NCI-H146 treated with DMSO at 0.1 percent for 48 hours (cell line): ENCODE measurements around the gene CFAP61.
A peak's percentile ranks its signal among the peaks of the same experiment; 100 is the strongest.
"Not testable (repeated sequence)": the region's sequence is repeated elsewhere in the genome, so short reads cannot be mapped to it uniquely, and the experiment has no call there.

Experiments used
- DNase-seq: peaks from one replicate; lab custom pipeline; 2025; ENCODE audit not compliant: unreplicated experiment; lab: John Stamatoyannopoulos, UW

CFAP61 gene

DNA sequence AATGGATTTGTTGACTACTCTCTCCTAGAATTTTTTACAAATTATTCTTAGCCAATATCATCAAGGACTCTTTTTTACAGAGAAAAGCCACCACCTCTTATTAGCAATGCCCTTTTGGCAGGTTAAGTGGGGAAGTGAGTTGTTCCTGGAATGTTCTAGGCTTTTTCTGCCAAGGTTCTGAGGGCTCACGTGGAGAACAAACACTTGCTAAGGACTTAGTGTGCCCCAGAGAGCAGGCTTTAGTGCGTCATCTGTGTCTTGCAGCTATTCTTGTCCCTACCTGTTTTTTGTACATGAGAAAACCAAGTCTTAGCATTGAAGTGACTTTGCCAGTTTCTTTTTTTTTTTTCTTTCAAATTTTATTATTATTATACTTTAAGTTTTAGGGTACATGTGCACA is 33.5 kb downstream of the CFAP61 start:
- no peak for DNase-seq

DNA sequence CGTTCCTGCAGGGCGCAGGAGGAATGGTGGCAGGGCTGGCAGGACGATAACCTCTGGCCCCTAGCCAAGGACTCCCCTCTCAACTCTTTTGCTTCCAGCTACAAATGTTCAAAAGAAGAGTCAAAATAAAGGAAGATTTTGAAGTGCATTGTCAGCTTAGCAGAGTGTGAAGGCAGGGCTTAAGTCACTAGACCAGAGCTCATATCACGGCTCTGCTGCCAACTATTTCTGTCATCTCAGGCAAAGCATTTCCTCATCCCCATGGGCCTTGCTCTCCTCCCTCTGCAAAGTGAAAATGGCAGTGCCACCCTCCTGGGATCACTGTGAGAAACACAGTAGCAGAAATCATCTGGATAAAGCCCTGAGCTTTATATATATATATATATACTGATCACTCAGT is 36.7 kb downstream of the CFAP61 start:
- no peak for DNase-seq

DNA sequence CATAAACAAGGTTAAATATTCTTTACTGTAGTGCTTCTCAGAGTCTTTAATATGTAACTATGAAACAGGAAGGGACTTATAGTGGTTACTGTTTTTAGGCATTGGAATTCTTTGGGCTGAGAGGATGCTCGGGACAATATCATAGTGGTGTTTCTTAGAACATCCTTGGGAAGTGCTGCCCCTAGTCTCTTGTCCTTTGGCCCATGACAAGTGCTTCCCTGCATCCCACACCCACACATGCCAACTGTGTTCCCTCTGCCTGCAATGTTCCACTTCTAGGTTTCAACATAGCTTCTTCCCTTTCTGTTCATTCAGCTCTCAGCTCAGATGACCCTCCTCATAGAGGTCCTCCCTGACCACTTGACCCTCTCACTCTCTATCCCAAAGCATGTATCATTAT is 37.6 kb downstream of the CFAP61 start:
- DNase-seq, result no peak

DNA sequence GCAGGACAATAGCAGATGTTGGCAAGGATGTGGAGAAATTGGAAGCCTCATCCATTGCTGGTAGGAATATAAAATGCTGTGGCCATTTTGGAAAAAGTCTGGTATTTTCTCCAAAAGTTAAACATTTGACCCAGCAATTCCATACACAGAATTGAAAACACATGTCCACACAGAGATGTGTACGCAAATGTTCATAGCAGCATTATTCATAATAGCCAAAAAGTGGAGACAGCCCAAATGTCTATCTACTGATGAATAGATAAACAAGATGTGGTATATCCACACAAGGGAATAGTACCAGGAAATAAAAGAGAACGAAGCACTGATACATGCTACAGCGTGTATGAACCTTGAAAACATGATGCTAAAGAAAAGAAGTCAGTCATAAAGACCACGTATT is 40.5 kb downstream of the CFAP61 start:
- no peak for DNase-seq

DNA sequence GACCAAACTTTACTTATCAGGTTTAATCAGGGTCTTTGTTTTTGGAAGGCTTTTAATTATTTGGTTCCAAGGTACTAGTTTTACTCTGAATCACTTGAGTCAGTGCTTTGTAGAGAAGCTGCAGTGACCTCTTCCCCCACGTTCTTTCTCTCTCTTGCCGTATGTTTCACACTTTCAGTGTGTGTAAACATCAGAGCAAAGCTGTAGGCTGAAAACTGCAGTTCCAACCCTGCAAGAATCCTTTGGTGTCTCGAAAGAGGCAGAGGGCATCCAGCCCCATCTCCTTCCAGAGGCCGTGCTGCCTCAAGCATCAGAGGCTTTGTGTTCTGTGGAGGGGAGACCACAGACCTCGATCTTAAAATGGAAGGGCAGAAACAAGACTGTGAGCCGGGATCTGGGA is 42.1 kb downstream of the CFAP61 start:
- no peak for DNase-seq

DNA sequence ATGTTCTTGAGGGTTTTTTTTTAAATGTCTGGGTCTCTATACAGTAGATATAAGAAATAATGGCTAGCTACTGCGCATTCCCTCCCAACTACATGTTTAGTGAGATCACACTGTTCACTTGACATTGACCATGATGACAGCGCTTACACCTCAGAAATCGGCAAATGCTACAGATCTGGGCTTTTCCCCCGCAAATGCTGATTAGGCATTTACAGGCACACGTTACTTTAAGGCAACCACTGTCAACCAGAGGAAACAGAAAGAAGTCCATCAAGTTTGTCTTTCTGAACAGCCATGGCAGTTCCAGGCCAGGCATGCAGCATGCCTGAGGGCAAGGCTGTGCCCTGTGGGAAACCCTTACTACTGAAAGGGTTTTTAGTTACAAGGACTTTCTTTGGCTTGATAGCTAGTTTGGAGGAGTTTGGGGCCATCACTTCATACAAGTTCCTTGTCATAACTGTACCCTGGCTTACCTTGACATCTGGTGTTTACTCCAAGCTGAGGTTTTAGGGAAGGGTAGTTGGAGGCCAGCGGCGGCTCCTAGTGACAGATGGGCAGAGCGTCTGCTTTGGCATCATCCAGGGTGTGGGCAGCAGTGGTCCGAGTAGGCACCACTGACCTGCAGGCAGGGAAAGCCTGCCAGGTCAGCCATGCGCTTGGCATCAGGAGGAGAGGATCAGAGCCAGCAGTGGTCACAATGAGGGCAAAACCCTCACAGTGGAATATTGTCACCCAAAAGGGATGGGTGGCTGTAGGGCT is 43.0 kb downstream of the CFAP61 start:
- no peak for DNase-seq

DNA sequence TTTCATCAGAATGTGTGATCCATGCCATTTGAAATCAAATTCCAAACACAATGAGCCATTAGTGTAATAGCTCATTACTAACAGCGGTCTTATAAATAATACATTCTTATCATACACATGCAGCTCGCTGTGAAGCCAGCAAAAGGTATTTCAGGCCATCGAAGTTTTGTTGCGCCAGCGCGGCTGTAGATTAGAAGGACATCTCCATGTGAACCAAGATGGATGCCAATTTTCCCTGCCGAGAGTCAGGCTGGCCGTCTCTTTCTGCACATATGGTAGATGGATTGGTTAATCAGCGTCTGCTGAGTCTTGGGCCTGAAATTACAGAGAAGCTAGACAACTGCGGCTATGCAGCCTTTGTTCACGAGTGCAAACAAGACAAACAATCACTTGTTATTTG is 44.1 kb downstream of the CFAP61 start:
- peak; percentile 83 for DNase-seq

DNA sequence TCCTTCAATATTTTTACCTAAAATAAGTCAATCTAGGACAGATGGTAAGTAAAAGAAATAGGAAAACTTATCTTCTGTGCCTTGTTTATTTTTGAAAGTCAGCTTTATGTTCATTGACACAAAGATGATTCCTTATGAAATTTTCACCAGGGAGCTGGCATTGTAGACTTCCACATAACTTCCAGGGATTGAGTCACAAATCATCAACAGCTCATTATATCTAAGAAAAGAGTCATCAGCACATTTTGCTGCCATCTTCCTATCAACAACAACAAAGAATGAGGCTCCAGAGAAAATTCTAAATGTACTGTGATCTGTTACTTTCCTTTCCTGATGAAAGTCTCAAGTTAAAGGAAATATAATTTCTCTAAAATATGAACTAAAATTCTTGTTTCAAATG is 48.5 kb downstream of the CFAP61 start:
- DNase-seq, result no peak

DNA sequence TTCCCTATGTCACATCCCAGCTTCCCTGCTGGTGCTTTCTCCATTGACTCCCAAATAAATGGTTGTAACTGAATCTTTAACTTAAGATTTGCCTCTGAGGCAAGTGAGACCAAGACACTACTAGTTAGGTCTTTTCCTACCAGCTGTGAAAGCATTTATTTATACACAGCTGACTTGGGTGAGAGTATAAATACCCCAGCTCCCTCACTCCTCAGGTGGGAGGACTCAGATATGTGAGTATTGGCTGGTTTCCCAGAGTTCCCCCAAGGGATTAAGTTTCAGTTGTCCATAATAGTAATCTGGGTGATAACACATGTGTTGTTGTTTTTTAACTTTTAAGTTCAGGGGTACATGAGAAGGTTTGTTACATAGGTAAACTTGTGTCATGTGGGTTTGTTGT is 49.8 kb downstream of the CFAP61 start:
- DNase-seq, result no peak

DNA sequence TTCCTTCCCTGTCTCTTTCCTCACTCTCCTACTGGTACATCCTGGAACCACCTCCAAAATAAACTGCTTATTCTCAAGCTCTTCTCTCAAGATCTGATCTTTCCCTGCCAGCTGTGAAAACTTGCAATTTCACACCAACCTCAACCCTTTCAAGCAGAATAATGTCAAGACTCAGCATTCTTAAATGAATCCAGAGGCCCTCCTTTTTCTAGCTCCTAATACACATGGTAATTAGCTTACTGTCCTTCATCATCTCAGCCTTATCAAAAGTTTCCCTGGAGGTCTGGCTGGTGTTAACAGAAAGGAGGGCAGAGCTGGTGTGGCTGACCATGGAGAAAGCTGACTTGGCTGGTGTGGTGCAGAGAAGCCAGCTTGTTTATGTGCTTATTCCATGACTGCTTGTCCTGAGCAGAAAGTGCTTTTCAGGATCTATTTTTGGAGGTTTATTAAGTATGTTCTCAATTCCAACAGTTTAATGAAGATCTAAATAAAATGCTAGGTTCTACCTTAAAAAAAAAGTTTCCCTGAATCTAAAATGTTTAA is 50.5 kb downstream of the CFAP61 start:
- no peak for DNase-seq

DNA sequence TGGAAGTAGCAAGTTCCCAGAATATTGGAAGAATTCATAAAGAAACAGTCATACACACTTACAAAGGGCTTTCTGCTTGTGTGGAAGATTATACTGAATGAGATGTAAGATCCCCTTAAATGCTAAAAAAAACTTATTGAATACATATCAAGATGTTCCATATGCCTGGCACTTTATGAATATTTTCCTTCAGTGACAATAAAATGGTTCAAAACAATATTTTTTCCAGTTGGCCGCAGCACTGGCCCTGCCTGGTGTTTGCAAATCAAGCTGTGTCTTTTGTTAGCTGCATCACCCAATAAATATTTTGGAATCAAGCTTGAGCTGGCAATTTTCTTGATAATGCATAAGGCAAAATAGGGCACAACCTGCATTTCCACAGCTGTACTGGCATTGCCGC is 51.2 kb downstream of the CFAP61 start:
- no peak for DNase-seq

DNA sequence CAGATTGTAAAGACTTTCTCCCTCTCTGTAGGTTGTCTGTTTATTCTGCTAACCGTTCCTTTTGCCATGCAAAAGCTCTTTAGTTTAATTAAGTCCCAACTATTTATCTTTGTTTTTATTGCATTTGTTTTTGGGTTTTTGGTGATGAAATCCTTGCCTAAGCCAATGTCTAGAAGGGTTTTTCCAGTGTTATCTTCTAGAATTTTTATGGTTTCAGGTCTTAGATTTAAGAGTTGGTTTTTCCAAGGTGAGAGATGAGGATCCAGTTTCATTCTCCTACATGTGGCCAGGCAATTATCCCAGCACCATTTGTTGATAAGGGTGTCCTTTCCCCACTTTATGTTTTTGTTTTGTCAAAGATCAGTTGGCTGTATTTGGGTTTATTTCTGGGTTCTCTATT is 70.9 kb downstream of the CFAP61 start:
- DNase-seq, result not testable (repeated sequence)

DNA sequence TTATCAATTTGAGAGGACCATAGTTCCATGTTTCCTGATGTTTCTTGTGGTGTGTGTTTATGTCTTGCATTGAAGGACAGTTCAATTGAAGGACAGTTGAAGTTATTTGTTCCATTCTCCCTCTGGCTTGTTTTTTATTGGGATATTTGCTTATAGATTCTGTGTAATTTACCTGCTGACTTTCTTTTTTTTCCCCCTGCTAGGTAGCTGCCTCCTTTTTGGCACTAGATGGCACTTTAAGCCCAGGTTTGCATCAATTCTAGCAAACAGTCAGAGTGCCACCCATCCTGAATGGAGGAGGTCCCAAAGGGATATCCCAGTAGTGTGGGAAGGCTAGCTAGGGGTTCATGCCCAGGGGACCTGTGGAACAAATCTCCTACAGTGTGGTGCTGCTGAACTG is 78.1 kb downstream of the CFAP61 start:
- DNase-seq, result peak; percentile 53

DNA sequence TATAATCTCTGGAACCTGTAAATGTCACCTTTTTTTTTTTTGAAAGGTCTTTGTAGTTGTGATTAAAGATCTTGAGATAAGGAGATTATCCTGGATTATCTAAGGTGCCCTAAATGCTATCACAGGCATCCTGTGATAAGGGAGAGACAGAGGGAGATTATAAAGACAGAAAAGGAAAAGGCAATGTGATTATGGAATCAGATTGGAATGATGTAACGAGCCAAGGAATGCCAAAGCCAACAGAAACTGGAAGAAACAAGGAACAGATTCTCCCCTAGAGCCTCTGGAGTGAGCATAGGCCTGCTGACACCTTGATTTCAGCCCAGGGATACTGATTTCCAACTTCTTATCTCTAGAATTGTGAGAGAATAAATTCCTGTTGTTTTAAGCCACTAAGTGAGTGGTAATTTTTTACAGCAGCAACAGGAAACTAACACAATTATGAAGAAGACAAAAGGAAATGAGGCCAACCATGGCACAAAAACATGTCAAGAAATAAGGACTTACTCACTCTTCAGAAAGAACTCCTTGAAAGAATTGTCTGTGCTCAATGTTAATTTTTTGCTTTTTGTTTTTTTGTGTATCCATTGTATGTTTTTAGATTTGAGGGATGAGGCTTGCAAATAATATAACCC is 82.7 kb downstream of the CFAP61 start:
- DNase-seq, result no peak

DNA sequence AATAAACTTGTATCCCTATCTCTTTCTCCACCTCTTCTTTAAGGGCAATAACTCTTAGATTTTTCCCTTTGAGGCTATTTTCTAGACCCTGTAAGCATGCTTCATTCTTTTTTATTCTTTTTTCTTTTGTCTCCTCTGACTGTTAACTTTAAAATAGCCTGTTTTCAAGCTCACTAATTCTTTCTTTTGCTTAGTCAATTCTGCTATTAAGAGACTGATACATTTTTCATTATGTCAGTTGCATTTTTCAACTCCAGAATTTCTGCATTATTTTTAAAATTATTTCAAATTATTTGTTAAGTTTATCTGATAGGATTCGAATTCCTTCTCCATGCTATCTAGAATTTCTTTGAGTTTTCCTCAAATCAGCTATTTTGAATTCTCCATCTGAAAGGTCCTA is 84.0 kb downstream of the CFAP61 start:
- no peak for DNase-seq

DNA sequence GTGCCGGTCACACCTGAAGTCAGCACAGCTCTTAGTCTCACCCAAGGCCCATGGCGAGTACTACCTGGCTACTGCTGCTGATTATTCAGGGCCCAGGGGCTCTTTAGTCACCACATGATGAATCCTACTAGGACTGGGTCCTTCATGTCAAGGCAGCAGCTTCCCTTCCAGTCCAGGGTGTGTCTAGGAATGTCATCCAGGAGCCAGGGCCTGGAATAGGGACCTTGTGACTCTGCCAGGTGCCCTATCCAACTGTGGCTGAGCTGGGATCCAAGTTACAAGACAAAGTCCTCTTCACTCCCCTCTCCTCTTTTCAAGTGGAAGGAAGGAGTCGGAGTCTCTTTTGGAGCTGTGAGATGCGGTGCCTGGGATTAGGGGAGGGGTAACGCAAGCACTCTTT is 85.5 kb downstream of the CFAP61 start:
- no peak for DNase-seq

DNA sequence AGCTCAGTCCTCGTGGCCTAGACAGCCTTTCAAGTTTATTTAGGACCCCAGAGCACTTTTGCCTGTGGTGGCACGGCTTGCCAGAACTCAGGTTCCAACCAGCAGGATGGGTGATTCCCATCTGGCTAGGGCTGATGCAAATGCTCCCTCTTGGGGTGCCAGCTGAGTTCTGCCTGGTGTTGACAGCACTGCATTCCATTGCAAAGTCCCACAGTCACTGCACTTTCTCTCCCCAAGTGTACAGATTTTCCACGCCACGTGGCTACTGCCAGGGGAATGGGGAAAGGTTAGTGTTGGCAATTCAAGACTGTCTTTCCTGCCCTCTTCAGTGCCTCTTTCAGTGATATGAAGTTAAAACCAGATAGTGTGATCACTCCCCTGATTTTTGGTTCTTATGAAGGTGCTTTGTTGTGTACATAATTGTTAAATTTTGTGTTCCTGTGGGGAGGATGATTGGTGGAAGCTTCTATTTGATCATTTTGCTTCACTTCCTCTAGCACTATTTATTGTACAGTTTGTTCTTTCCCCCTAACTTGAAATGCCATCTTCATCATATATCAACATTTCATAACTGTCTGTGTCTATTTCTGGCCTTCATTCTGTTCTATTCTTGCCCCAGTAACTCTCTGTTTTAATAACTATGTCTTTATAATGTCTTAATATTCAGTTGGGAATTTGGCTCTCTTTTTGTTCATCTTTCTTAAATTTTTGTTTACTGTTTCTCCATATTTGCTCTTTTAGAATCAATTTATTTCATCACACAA is 86.2 kb downstream of the CFAP61 start:
- DNase-seq, result no peak

DNA sequence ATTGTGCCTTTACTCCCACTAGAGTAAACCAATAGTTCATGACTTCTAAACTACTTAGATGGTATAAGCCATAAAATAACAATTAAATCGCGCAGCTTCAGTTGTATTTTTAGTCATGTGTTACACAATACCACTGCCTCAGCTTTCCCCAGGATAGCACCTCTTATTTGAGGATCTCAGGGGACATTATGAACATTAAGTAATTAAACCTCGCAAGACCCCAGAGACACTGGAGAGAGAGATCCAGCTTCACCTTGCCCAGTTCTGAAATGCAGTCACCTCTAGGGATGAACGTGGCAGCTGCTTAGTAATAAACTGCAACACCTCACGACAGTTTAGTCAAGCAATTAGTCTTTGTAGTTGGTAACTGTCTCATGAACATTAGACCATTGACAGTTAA is 87.1 kb downstream of the CFAP61 start:
- DNase-seq, result no peak

DNA sequence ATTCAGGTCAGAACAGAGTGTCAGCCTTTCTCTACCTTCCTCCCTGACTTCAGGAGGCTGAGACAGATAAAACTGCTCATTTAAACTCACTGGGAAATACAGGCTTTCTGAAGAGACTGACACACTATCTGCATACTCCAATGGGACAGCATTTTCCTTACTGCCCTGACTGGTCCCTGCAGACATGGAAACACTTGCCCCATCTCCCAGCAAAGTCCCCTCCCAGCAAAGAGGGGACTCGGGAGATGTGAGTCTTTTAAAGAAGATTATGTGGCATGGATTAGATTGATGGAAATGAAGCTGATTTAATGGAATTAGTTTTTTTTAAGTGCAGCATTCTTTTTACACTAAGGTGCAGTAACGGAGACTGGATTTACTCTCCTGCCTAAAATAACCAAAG is 90.8 kb downstream of the CFAP61 start:
- DNase-seq, result no peak

DNA sequence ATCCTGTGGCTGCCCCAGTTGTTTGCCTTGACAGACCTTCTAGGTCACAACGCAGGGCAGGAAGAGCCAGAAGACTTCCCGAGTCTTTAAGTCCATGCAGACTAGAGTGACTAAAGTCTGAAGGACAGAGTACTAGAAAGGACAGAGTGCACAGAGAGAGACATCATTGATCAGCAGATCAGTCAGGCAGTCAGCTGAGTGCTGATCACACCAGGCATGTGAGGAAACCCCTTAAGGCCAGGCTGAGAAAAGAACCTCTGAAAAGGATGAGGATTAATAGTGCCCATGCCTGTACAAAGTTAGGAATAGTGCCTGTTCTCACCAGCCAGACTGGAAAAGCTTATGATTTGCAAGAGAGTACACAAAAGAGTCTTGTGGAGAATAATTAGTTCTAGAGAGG is 91.3 kb downstream of the CFAP61 start:
- no peak for DNase-seq

DNA sequence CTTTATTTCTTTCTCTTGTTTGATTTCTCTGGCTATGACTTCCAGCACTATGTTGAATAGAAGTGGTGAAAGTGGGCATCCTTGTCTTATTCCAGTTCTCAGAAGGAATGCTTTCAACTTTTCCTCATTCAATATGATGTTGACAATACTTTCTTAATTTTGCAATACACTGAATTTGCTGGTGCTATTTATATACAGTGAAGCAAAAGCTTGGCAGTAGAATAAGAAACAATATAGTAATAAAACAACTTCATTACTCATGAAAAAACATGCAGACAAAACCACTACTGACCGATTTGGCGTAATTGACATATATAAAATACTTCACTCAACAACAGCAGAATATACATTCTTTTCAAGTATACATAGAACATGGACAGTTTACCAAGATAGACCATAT is 96.4 kb downstream of the CFAP61 start:
- no peak for DNase-seq

DNA sequence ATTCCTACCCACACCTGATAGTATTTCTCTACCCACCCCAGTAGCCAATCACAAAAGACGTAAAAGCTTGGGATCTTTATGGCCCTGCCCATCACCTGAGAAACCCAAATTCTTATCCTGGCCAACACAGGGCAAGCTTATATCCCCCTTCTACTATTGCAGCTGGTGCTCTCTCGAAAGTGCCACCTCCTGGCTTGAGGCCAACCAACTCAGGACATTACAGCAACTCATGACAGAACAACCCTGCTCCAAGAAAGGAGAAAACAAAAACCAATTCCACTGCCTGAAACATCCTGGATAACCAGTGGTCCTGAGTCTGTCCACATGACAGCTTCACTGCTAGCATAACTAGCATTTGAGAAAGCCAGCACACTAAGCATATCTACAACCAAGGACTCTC is 97.9 kb downstream of the CFAP61 start:
- no peak for DNase-seq
